ENCODE data around the gene MGAT4D.

MGAT4D gene

DNA sequence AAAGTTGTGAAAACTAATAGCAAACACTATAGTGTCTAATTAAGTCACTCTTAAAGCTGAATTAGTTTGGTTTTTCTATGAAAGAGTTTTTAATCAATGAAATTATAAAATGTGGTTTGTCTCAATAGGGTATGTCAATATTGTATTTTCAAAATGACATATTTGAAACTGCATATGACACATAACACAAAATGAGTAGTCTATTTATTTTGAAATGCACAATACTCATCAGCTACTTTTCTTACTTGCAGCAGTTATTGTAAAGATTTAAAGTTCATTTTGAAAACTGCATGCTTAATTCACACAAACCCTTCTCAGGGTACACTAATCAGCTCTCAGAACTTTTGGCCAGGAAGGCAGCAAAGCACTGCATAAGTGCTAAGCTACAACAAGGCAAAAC is 91.8 kb downstream of the MGAT4D start:
- H3K4me3 ChIP-seq (ENCODE audit: low read length, poor library complexity, severe bottlenecking): no peak overlapping the region
- H2AFZ ChIP-seq (ENCODE audit: low read length): no peak overlapping the region
- H3K9me3 ChIP-seq (ENCODE audit: insufficient read depth, low read depth, low read length): no peaks in the 10 kb centered on the region
- no peaks in the 10 kb centered on the region for H4K20me1 ChIP-seq (ENCODE audit: insufficient read depth, low read length, poor library complexity, severe bottlenecking)
- no peak overlapping the region for H3K9ac ChIP-seq (ENCODE audit: low read depth, low read length, poor library complexity, severe bottlenecking)
- H3K4me2 ChIP-seq (ENCODE audit: low read depth, low read length, poor library complexity, severe bottlenecking): no peak overlapping the region
- TF ChIP-seq, protein P1, sequence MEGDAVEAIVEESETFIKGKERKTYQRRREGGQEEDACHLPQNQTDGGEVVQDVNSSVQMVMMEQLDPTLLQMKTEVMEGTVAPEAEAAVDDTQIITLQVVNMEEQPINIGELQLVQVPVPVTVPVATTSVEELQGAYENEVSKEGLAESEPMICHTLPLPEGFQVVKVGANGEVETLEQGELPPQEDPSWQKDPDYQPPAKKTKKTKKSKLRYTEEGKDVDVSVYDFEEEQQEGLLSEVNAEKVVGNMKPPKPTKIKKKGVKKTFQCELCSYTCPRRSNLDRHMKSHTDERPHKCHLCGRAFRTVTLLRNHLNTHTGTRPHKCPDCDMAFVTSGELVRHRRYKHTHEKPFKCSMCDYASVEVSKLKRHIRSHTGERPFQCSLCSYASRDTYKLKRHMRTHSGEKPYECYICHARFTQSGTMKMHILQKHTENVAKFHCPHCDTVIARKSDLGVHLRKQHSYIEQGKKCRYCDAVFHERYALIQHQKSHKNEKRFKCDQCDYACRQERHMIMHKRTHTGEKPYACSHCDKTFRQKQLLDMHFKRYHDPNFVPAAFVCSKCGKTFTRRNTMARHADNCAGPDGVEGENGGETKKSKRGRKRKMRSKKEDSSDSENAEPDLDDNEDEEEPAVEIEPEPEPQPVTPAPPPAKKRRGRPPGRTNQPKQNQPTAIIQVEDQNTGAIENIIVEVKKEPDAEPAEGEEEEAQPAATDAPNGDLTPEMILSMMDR (conservative IDR thresholded peaks at IDR 0.05; ENCODE audit: low read length): no peak
- TF ChIP-seq EZH2phosphoT487 (IDR thresholded peaks at IDR 0.05; ENCODE audit: borderline replicate concordance): no peak
- no peaks in the 10 kb centered on the region for H3K79me2 ChIP-seq (ENCODE audit: insufficient read depth, low read length)
- no peaks in the 10 kb centered on the region for H3K36me3 ChIP-seq (ENCODE audit: insufficient read depth, low read length)
- H3K9me2 ChIP-seq (replicated peaks; ENCODE audit: low read depth, low read length): no peaks in the 10 kb centered on the region
- H3K4me1 ChIP-seq (ENCODE audit: insufficient read depth, low read length, poor library complexity, severe bottlenecking): no peaks in the 10 kb centered on the region
- H3F3A ChIP-seq (ENCODE audit: low read depth): no peaks in the 10 kb centered on the region
- no peaks in the 10 kb centered on the region for H3K27me3 ChIP-seq (ENCODE audit: insufficient read depth, low read length, poor library complexity, severe bottlenecking)

DNA sequence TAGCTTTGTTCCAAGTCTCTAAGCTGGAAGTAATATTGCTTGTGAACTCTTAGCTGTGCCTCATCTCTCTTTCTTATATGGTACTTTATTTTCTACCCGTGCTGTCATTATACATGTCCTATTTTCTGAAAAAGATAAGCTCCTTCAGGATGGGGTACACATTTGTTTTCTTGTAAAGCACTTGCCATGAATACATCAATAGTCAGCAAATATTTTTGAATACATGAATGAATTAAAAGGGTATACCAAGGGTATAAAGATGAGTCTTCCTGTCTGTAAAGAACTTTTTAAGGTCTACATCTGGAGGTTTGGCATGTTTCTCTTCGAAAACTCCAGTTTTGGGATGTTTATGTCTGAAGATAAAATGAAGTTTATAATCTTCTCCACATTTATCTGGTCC is 98.0 kb downstream of the MGAT4D start:
- Histone ChIP-seq H2AFZ (ENCODE audit: low read length) (no peak overlapping the region), H3K4me1 (ENCODE audit: insufficient read depth, low read length, poor library complexity, severe bottlenecking) (no peaks in the 10 kb centered on the region), H4K20me1 (ENCODE audit: insufficient read depth, low read length, poor library complexity, severe bottlenecking) (no peaks in the 10 kb centered on the region), H3F3A (ENCODE audit: low read depth) (no peaks in the 10 kb centered on the region), H3K36me3 (ENCODE audit: insufficient read depth, low read length) (no peaks in the 10 kb centered on the region), H3K9ac (ENCODE audit: low read depth, low read length, poor library complexity, severe bottlenecking) (no peak overlapping the region), H3K4me2 (ENCODE audit: low read depth, low read length, poor library complexity, severe bottlenecking) (no peak overlapping the region), H3K9me2 (replicated peaks; ENCODE audit: low read depth, low read length) (no peaks in the 10 kb centered on the region), H3K9me3 (ENCODE audit: insufficient read depth, low read depth, low read length) (no peaks in the 10 kb centered on the region), H3K27me3 (ENCODE audit: insufficient read depth, low read length, poor library complexity, severe bottlenecking) (no peaks in the 10 kb centered on the region), H3K4me3 (ENCODE audit: low read length, poor library complexity, severe bottlenecking) (no peak overlapping the region), H3K79me2 (ENCODE audit: insufficient read depth, low read length) (no peaks in the 10 kb centered on the region)
- TF ChIP-seq, protein P1 (conservative IDR thresholded peaks at IDR 0.05; ENCODE audit: low read length): no peak
- no peak for TF ChIP-seq EZH2phosphoT487 (IDR thresholded peaks at IDR 0.05; ENCODE audit: borderline replicate concordance)

DNA sequence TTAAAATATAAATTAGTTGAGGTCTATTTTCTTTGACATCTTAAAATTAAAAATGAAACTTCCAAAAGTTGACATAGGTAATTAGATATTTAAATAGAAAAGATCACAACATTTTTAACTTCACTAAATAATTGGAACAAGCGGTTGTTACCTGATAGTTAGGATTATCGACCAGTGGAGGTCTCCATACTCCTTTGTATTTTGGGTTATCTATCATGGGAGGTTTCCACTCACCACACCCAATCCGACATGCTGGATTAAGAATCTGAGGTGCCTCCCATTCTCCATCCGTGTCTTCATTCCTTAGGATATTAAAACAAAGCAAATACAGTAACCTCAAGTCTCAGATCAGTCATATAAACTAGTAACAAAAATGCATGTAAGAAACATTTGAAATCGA is 102.4 kb downstream of the MGAT4D start:
- Histone ChIP-seq H3K79me2 (ENCODE audit: insufficient read depth, low read length) (no peaks in the 10 kb centered on the region), H3K4me1 (ENCODE audit: insufficient read depth, low read length, poor library complexity, severe bottlenecking) (no peaks in the 10 kb centered on the region), H3K9ac (ENCODE audit: low read depth, low read length, poor library complexity, severe bottlenecking) (no peak overlapping the region), H2AFZ (ENCODE audit: low read length) (no peak overlapping the region), H3F3A (ENCODE audit: low read depth) (no peaks in the 10 kb centered on the region), H3K9me3 (ENCODE audit: insufficient read depth, low read depth, low read length) (no peaks in the 10 kb centered on the region), H3K4me3 (ENCODE audit: low read length, poor library complexity, severe bottlenecking) (no peak overlapping the region), H3K9me2 (replicated peaks; ENCODE audit: low read depth, low read length) (no peaks in the 10 kb centered on the region), H4K20me1 (ENCODE audit: insufficient read depth, low read length, poor library complexity, severe bottlenecking) (no peaks in the 10 kb centered on the region), H3K27me3 (ENCODE audit: insufficient read depth, low read length, poor library complexity, severe bottlenecking) (no peaks in the 10 kb centered on the region), H3K4me2 (ENCODE audit: low read depth, low read length, poor library complexity, severe bottlenecking) (no peak overlapping the region), H3K36me3 (ENCODE audit: insufficient read depth, low read length) (no peaks in the 10 kb centered on the region)
- TF ChIP-seq EZH2phosphoT487 (IDR thresholded peaks at IDR 0.05; ENCODE audit: borderline replicate concordance): no peak
- TF ChIP-seq, protein P1 (conservative IDR thresholded peaks at IDR 0.05; ENCODE audit: low read length): no peak

Measured in Loucy (cell line).